Glutamatergic neuron (in vitro differentiated cells): ENCODE measurements around the gene C1orf50. TPM values are rescaled to one million over a fixed set of nuclear protein-coding genes. Genes with fewer than 3 reads are reported as not detected.

ENCODE experiments used
- DNase-seq: peaks from one replicate; pipeline ENCODE4 v3.0.0; 2022
- H3K27ac Mint-ChIP-seq: one replicate; pipeline ENCODE4 v1.8.0; 2020; ENCODE audit warnings: mild to moderate bottlenecking, mixed read lengths, inconsistent platforms; ENCODE audit not compliant: unreplicated experiment
- H3K27me3 Mint-ChIP-seq: one replicate; pipeline ENCODE4 v1.8.0; 2020; ENCODE audit warnings: mild to moderate bottlenecking, moderate library complexity, mixed read lengths, inconsistent platforms; ENCODE audit not compliant: unreplicated experiment
- H3K36me3 Mint-ChIP-seq: one replicate; pipeline ENCODE4 v1.8.0; 2020; ENCODE audit warnings: mild to moderate bottlenecking, mixed read lengths, inconsistent platforms; ENCODE audit not compliant: unreplicated experiment
- H3K4me1 Mint-ChIP-seq: one replicate; pipeline ENCODE4 v1.8.0; 2020; ENCODE audit warnings: mild to moderate bottlenecking, low read depth, mixed read lengths, inconsistent platforms; ENCODE audit not compliant: unreplicated experiment
- H3K4me3 Mint-ChIP-seq: one replicate; pipeline ENCODE4 v1.8.0; 2020; ENCODE audit warnings: mild to moderate bottlenecking, mixed read lengths, inconsistent platforms; ENCODE audit not compliant: unreplicated experiment
- H3K9me3 Mint-ChIP-seq: one replicate; pipeline ENCODE4 v1.8.0; 2020; ENCODE audit warnings: mild to moderate bottlenecking, moderate library complexity, mixed read lengths, inconsistent platforms; ENCODE audit not compliant: unreplicated experiment
- total RNA-seq: library from RNA; stranded (reverse); fragmentation: NEBNext Ultra II Directional; extraction: Animal tissue kit (Norgen Biotek cat#: 25700); gene quantifications from one replicate; pipeline ENCODE4 v1.2.1, GENCODE V29; 2021; ENCODE audit not compliant: unreplicated experiment
- TF ChIP-seq, protein P1 (sequence below): fragments of 200-600 bp; sonication (generic); IDR thresholded peaks from one replicate; pipeline ENCODE4 v1.5.0; 2021; ENCODE audit not compliant: partially characterized antibody, unreplicated experiment

C1orf50 gene
- total RNA-seq, 1 donor from 2014 or later, result 21.6 TPM

DNA sequence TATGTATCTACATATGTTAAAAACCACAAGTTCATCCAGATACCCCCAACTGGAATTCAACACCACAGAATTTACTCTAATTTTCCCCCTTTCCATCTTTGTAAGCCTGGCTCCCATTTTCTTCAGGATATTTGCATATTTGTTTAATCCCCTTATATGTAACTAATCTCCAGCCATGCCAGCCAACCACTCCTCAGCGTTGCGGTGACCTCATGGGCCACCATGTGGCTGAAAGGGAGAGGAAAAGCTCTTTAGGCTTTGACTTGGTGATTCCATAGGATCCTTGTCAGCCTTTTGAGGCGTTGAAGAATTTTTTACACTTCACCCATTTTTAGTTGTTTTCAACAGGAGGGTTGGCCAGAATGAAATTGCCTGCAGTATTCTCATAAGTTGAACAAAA, 37.0 kb upstream of the C1orf50 start:
- DNase-seq, result no peak
- no peak overlapping the region for H3K27ac Mint-ChIP-seq
- TF ChIP-seq, protein P1, sequence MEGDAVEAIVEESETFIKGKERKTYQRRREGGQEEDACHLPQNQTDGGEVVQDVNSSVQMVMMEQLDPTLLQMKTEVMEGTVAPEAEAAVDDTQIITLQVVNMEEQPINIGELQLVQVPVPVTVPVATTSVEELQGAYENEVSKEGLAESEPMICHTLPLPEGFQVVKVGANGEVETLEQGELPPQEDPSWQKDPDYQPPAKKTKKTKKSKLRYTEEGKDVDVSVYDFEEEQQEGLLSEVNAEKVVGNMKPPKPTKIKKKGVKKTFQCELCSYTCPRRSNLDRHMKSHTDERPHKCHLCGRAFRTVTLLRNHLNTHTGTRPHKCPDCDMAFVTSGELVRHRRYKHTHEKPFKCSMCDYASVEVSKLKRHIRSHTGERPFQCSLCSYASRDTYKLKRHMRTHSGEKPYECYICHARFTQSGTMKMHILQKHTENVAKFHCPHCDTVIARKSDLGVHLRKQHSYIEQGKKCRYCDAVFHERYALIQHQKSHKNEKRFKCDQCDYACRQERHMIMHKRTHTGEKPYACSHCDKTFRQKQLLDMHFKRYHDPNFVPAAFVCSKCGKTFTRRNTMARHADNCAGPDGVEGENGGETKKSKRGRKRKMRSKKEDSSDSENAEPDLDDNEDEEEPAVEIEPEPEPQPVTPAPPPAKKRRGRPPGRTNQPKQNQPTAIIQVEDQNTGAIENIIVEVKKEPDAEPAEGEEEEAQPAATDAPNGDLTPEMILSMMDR, result no peak
- no peaks in the 10 kb centered on the region for H3K36me3 Mint-ChIP-seq
- no peak overlapping the region for H3K4me3 Mint-ChIP-seq
- H3K9me3 Mint-ChIP-seq, result no peaks in the 10 kb centered on the region
- peaks cover 2% of the 10 kb centered on the region for H3K27me3 Mint-ChIP-seq
- no peaks in the 10 kb centered on the region for H3K4me1 Mint-ChIP-seq

DNA sequence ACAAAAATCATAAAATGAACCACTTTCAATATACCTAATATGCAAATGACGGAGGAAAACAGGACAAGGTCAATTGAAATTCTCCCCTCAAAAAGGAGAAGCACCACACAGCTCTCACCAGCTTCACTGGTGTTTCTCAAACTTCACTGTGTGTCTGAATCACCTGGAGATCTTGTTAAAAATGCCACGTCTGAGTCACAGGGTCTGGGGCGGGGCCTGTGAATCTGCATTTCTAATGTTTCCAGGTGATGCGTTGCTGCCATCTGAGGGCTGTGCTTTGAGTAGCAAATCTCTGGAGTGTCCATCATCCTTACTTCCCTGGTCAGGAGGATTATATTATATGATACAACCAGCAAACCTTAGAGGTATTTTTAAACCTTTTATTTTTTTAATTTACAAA, 36.1 kb upstream of the C1orf50 start:
- TF ChIP-seq, protein P1, result no peak
- no peaks in the 10 kb centered on the region for H3K4me1 Mint-ChIP-seq
- H3K4me3 Mint-ChIP-seq, result no peak overlapping the region
- H3K27ac Mint-ChIP-seq, result no peak overlapping the region
- DNase-seq, result no peak
- H3K36me3 Mint-ChIP-seq, result no peaks in the 10 kb centered on the region
- peaks cover 2% of the 10 kb centered on the region for H3K27me3 Mint-ChIP-seq
- no peaks in the 10 kb centered on the region for H3K9me3 Mint-ChIP-seq

GRCh38 chr1:42731585-42731984, 35.5 kb upstream of the C1orf50 start:
- TF ChIP-seq, protein P1, result no peak
- peaks cover 2% of the 10 kb centered on the region for H3K27me3 Mint-ChIP-seq
- no peaks in the 10 kb centered on the region for H3K36me3 Mint-ChIP-seq
- no peak for DNase-seq
- H3K4me3 Mint-ChIP-seq, result no peak overlapping the region
- H3K27ac Mint-ChIP-seq, result no peak overlapping the region
- H3K9me3 Mint-ChIP-seq, result peaks cover 2% of the 10 kb centered on the region
- H3K4me1 Mint-ChIP-seq, result no peaks in the 10 kb centered on the region

DNA sequence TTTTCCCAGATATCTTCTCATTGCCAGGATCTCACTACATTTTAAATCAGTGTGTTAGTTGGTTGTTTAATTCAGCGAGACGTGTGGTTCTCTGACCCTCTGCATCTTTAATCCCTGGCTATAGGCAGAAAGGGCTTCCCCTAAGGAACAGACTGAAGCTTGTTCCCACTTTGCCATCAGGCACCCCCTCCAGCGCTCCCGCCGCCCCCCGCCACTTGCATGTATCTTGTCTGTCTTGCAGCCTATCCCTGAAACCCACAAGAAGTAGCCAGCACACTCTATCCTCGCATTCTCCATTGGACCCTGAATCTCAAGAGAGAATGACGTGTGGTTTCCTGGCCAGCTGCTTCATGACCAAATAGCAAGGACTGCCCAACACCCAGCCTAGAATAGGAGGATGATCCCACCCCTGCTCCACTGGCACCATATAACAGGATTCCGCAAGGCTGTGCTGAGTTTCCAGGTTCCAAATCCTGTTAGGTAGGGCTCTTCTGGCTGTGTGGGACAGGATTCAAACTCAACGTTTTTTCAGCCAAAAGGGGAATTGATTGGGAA, 34.8 kb upstream of the C1orf50 start:
- Mint-ChIP-seq H3K4me1 (no peaks in the 10 kb centered on the region), H3K4me3 (no peak overlapping the region), H3K27ac (no peak overlapping the region), H3K27me3 (peaks cover 4% of the 10 kb centered on the region), H3K36me3 (no peaks in the 10 kb centered on the region), H3K9me3 (peaks cover 2% of the 10 kb centered on the region)
- TF ChIP-seq, protein P1, result no peak
- DNase-seq, result no peak

- DNase-seq, result no peak
- H3K4me1 Mint-ChIP-seq, result no peaks in the 10 kb centered on the region
Measured at GRCh38 chr1:42733415-42734200, 33.4 kb upstream of the C1orf50 start.

More at GRCh38 chr1:42733415-42734200, 33.4 kb upstream of the C1orf50 start:
- no peak overlapping the region for H3K27ac Mint-ChIP-seq
- no peaks in the 10 kb centered on the region for H3K36me3 Mint-ChIP-seq
- no peak overlapping the region for H3K4me3 Mint-ChIP-seq
- TF ChIP-seq, protein P1, result no peak
- peaks cover 4% of the 10 kb centered on the region for H3K27me3 Mint-ChIP-seq
- H3K9me3 Mint-ChIP-seq, result peaks cover 2% of the 10 kb centered on the region
